GM21528 (cell line): ENCODE results near the gene CPA5.
"Not testable (repeated sequence)": the region's sequence is repeated elsewhere in the genome, so short reads cannot be mapped to it uniquely, and the experiment has no call there.

Source experiments
- ATAC-seq: cut with Tn5 transposase; IDR thresholded peaks from one replicate; pipeline ENCODE4 v1.9.1; 2021; ENCODE audit warnings: mild to moderate bottlenecking, moderate library complexity; ENCODE audit not compliant: unreplicated experiment, low FRiP score

CPA5 gene

GRCh38 chr7:130374507-130374906 is 29.9 kb downstream of the CPA5 start:
- ATAC-seq, result no peak

- ATAC-seq, result not testable (repeated sequence)
Observed at GRCh38 chr7:130376461-130376860, 31.8 kb downstream of the CPA5 start.

- ATAC-seq, result no peak
Observed at GRCh38 chr7:130377178-130377577, 32.6 kb downstream of the CPA5 start.

- no peak for ATAC-seq
Observed at GRCh38 chr7:130379019-130379418, 34.4 kb downstream of the CPA5 start.

- ATAC-seq, result no peak
Observed at GRCh38 chr7:130379532-130379920, 34.9 kb downstream of the CPA5 start.

- no peak for ATAC-seq
Observed at GRCh38 chr7:130379921-130380860, 35.6 kb downstream of the CPA5 start, which contains the start of gene CPA1. Gene CPA1 (plus strand): TSS chr7:130380494. CDS start chr7:130380521, 27 bp downstream.

GRCh38 chr7:130380861-130381455 is 36.3 kb downstream of the CPA5 start:
- no peak for ATAC-seq

- no peak for ATAC-seq
Observed at GRCh38 chr7:130381468-130382312, 37.1 kb downstream of the CPA5 start.

GRCh38 chr7:130383187-130383980 is 38.8 kb downstream of the CPA5 start:
- no peak for ATAC-seq

GRCh38 chr7:130384371-130384801 is 39.8 kb downstream of the CPA5 start:
- no peak for ATAC-seq

GRCh38 chr7:130384841-130385599 is 40.4 kb downstream of the CPA5 start:
- no peak for ATAC-seq

GRCh38 chr7:130385600-130386066 is 41.0 kb downstream of the CPA5 start:
- ATAC-seq, result no peak

GRCh38 chr7:130386876-130387275 is 42.3 kb downstream of the CPA5 start:
- ATAC-seq, result no peak

- no peak for ATAC-seq
Observed at GRCh38 chr7:130387306-130387627, 42.7 kb downstream of the CPA5 start.

GRCh38 chr7:130387628-130388403 is 43.2 kb downstream of the CPA5 start:
- ATAC-seq, result no peak

- no peak for ATAC-seq
Observed at GRCh38 chr7:130388671-130389070, 44.1 kb downstream of the CPA5 start.

GRCh38 chr7:130390486-130390885 is 45.9 kb downstream of the CPA5 start:
- ATAC-seq, result no peak

- no peak for ATAC-seq
Observed at GRCh38 chr7:130393101-130393561, 48.5 kb downstream of the CPA5 start.
